RWPE2 (cell line): Measurements from ENCODE around the gene STIM1.
A peak's percentile ranks its signal among the peaks of the same experiment; 100 is the strongest.

Experiments used
- ATAC-seq: fragments of 200-7000 bp; cut with Tn5 transposase; 3 replicates; pipeline ENCODE4 v1.9.1; 2021; ENCODE audit warnings: low read depth
- DNase-seq: peaks from one replicate; pipeline ENCODE4 v3.0.0-alpha.2; 2020; ENCODE audit warnings: low spot score
- H3K27ac ChIP-seq: fragments of 450-650 bp; 2 replicates; pipeline ENCODE4 v1.5.1; 2017; ENCODE audit warnings: mild to moderate bottlenecking; ENCODE audit not compliant: poor library complexity, severe bottlenecking
- H3K27me3 ChIP-seq: fragments of 250-450 bp; sonication (Bioruptor Pico); 2 replicates; pipeline ENCODE4 v1.5.1; 2021; ENCODE audit warnings: mild to moderate bottlenecking, moderate library complexity; ENCODE audit not compliant: insufficient read depth, poor library complexity, severe bottlenecking
- H3K36me3 ChIP-seq: fragments of 250-450 bp; sonication (Bioruptor Pico); 2 replicates; pipeline ENCODE4 v1.5.1; 2020; ENCODE audit warnings: low read depth, mild to moderate bottlenecking, moderate library complexity
- H3K4me1 ChIP-seq: fragments of 250-450 bp; sonication (Bioruptor Pico); 2 replicates; pipeline ENCODE4 v1.5.1; 2021; ENCODE audit warnings: mild to moderate bottlenecking, moderate library complexity; ENCODE audit not compliant: insufficient read depth, poor library complexity, severe bottlenecking
- H3K4me3 ChIP-seq: fragments of 250-450 bp; sonication (Bioruptor Pico); 2 replicates; pipeline ENCODE4 v1.5.1; 2021; ENCODE audit warnings: mild to moderate bottlenecking, moderate library complexity; ENCODE audit not compliant: severe bottlenecking
- H3K9me3 ChIP-seq: fragments of 250-450 bp; sonication (Bioruptor Pico); 2 replicates; pipeline ENCODE4 v1.5.1; 2021; ENCODE audit warnings: mild to moderate bottlenecking, moderate library complexity; ENCODE audit not compliant: severe bottlenecking
- TF ChIP-seq, protein P1 (sequence below): fragments of 450-650 bp; IDR thresholded peaks from one replicate; pipeline ENCODE4 v1.5.1; 2017; ENCODE audit warnings: mild to moderate bottlenecking, moderate library complexity; ENCODE audit not compliant: poor library complexity, severe bottlenecking

Gene STIM1

DNA sequence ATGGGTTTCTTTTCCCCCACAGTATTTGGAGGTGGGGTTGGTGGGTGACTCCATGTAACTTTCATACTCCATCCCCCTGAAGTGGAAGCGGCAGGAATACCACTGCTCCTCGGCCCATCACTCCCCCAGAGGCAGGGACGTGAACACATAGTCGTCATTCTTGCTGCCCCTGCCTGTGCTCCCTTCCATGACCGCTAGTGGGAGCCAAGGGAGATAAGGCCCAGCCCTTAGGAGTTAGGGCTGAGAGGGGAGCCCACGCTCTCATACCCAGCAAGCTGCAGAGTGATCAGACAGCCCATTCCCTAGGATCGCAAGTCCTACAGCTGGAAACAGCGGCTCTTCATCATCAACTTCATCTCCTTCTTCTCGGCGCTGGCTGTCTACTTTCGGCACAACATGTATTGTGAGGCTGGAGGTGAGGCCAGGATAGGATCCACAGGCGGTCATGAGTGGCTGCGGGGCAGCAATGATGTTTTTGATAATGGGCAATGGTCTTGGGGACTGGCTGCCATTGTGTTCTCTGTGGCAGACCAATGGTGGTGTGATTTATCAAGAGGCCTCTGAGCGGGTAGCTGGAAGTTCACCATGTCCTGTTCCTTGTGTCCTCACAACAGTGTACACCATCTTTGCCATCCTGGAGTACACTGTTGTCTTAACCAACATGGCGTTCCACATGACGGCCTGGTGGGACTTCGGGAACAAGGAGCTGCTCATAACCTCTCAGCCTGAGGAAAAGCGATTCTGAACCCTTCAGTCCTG lies 30.6 kb upstream of the STIM1 start:
- DNase-seq: no peak
- TF ChIP-seq, protein P1, sequence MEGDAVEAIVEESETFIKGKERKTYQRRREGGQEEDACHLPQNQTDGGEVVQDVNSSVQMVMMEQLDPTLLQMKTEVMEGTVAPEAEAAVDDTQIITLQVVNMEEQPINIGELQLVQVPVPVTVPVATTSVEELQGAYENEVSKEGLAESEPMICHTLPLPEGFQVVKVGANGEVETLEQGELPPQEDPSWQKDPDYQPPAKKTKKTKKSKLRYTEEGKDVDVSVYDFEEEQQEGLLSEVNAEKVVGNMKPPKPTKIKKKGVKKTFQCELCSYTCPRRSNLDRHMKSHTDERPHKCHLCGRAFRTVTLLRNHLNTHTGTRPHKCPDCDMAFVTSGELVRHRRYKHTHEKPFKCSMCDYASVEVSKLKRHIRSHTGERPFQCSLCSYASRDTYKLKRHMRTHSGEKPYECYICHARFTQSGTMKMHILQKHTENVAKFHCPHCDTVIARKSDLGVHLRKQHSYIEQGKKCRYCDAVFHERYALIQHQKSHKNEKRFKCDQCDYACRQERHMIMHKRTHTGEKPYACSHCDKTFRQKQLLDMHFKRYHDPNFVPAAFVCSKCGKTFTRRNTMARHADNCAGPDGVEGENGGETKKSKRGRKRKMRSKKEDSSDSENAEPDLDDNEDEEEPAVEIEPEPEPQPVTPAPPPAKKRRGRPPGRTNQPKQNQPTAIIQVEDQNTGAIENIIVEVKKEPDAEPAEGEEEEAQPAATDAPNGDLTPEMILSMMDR: peak; percentile 57
- Histone ChIP-seq H3K27ac (no peak overlapping the region), H3K36me3 (peaks cover 15% of the 10 kb centered on the region), H3K27me3 (no peaks in the 10 kb centered on the region), H3K4me3 (no peak overlapping the region), H3K9me3 (no peaks in the 10 kb centered on the region), H3K4me1 (no peaks in the 10 kb centered on the region)
- ATAC-seq: peak; percentile 44

DNA sequence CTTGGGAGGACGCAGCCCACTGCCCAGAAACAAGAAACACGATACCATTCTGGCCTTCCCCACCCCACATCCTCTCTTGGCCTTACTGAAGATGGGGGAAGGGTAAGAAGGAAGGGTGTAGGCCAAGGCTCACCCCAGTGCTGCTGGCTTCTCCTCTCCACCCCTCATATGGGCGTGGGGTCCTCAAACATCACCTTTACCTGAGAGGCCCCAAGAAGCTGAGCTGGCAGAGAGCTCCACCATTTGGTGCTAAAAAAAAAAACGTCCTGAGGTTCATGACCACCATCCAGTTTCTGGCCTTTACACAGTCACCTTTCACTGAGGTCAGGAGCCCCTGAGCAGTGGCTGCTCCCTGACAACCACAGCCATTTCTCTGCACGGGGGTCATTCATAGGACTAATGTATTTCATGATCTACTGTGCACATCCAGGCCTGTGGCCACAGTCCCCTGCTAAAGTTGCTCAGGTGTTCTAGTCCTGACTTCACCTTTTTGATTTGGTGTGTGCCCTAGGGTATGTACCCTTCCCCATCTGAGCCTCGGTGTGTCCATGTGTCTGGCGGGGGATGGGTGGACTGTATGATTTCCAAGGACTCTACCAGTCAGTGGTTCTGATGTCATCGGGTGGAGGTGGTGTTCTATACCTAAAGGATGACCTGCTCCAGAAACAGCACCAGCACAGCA lies 29.9 kb upstream of the STIM1 start:
- H3K27me3 ChIP-seq: no peaks in the 10 kb centered on the region
- ATAC-seq: no peak
- H3K36me3 ChIP-seq: peaks cover 22% of the 10 kb centered on the region
- H3K27ac ChIP-seq: no peak overlapping the region
- TF ChIP-seq, protein P1: no peak
- DNase-seq: no peak
- no peak overlapping the region for H3K4me3 ChIP-seq
- H3K9me3 ChIP-seq: no peaks in the 10 kb centered on the region
- H3K4me1 ChIP-seq: no peaks in the 10 kb centered on the region

DNA sequence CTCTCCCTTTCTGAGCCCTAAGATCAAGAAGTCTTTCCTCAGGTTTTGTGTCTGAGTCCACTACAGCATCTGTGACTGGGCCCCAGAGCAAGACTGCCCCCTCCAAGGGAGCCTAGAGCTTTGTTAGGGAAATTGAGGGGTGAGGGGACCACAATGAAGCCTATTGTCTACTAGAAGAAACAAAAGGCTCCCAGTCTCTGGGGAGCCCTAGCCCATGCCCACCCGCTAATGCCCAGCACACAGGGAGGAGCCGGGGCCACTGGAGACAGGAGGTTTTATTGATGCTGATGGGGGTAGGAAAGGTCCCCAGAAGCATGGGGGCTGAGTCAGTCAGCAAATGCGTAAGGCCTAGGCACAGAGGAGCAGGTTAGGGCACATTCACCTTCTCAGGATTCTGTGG lies 28.7 kb upstream of the STIM1 start:
- TF ChIP-seq, protein P1: no peak
- Histone ChIP-seq H3K27ac (no peak overlapping the region), H3K36me3 (peaks cover 29% of the 10 kb centered on the region), H3K4me3 (no peak overlapping the region), H3K9me3 (no peaks in the 10 kb centered on the region), H3K27me3 (no peaks in the 10 kb centered on the region), H3K4me1 (no peaks in the 10 kb centered on the region)
- no peak for ATAC-seq
- no peak for DNase-seq

DNA sequence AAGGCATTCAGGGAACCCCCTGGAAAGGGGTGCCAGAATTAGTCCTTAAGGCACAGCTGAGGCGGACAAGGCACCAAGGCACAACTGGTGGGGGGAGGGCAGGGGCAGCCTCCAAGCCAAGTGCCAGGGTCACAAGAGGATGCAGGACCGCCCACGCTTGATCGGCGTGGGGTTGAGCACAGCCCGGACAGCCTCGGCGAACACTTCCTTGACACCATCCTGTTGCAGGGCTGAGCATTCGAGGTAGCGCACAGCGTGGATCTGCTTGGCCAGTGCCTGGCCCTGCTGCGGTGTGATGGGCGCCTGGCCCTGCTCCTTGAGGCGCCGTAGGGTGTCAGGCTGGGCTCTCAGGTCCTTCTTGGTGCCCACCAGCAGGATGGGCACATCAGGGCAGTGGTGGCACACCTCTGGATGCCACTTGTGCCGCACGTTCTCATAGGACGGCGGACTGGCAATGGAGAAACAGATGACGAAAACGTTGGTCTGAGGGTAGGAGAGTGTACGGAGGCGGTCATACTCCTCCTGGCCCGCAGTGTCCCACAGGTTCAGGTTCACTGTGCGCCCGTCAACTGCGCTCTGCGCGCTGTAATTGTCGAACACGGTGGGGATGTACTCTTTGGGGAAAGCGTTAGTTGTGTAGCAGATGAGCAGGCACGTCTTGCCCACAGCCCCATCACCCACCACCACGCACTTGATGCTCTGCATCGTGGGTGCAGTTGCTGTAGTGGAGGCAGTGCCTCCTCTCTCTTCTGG lies 27.9 kb upstream of the STIM1 start:
- ATAC-seq (no peak), DNase-seq (no peak)
- H3K4me3 ChIP-seq: no peak overlapping the region
- H3K36me3 ChIP-seq: peaks cover 29% of the 10 kb centered on the region
- H3K4me1 ChIP-seq: no peaks in the 10 kb centered on the region
- H3K9me3 ChIP-seq: no peaks in the 10 kb centered on the region
- TF ChIP-seq, protein P1: no peak
- H3K27ac ChIP-seq: no peak overlapping the region
- H3K27me3 ChIP-seq: no peaks in the 10 kb centered on the region
